CD4-positive, alpha-beta T cell treated with Interleukin-17A for 4 hours (primary cell): ENCODE results near the gene SLC18A3.

Experiments used
- DNase-seq: peaks from one replicate; pipeline ENCODE4 v3.0.0-alpha.2; 2020; ENCODE audit warnings: mixed read lengths

The SLC18A3 gene

DNA sequence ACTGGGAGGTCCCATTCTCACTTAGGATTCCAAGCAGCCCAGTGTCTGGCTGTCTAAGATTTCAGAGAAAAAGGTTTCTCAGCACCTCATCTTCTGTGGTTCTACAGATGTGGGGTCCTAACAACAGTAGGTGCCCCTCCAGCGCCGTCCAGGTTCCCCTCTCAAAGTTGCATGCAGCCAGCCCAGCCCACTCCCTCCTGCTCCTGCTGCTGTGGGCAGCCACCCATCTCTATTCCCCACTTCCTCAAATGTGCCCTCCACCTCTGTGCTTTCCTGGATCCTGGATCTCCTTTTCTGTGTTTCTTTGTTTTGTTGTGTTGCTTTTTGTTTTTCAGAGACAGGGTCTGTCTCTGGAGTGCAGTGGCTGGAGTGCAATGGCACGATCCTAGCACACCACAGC is 13.3 kb upstream of the SLC18A3 start:
- no peak for DNase-seq

- DNase-seq = no peak
These were observed 12.5 kb upstream of the SLC18A3 start for GRCh38 chr10:49597426-49598163.

DNA sequence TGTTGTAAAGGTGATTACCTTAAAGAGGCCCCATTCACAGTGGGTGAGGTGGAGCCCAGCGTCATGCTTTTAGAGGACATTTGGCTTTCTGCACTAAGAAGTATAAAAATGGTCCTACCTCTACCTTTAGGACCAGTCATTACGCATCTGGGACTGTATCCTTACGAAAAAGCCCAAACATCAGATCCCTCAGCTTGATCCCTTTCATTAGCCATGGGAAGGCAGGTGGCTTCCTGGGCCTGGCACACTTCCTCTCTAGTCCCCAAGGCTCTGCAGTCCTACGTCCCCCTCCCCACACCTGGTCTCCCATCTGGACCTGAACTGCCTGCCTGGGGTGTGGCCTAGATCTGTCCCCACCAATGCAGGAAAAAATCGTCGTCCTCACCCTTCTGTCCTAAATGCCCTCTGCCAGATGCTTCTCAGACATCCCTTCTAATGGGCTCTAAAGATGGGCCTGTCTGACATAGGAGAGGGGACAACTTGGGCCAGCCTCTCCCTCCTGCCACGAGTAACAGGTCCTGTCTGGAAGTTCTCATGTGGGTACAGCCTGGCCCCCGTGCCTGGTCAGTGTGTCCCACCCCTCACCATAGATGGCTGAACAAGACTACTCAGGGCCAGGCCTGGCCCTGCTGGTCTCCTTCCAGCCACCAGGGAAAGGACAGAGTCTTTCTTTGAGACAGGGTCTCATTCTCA is 11.8 kb upstream of the SLC18A3 start:
- no peak for DNase-seq

DNA sequence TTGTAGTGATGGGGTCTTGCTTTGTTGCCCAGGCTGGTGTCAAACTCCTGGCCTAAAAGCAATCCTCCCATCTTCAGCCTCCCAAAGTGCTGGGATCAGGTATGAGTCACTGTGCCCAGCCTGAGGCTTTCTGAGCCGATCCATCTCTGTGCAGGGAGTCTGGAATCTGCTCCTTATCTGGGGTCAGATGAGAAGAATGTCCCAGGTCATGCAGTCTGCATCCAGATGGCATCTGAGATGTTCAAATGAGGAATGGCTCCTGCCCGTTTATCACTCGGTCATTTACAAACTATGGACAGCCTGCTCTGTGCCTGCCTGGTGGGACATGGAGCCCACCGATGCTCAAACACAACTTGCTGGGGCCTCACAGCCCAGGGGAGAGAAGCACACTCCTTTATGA is 11.1 kb upstream of the SLC18A3 start:
- no peak for DNase-seq

DNA sequence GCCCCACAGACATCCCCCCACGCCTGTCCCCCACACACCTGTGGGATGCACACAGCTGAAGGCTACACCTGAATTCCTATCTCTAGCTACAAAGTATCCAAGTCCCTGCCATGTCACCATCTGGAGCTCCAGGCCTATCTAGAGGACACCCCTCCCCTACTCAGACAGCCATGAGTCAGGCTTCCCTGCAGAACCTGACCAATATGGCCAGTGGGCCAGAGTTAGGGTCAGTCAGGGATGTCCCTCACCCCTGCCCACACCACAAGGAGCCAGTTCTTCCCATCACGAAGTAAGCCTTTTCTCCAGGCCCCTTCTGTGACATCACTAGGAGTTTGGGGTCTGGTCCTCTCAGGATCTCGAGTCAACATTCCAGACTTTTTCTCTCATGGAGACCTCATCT is 10.6 kb upstream of the SLC18A3 start:
- DNase-seq = no peak

DNA sequence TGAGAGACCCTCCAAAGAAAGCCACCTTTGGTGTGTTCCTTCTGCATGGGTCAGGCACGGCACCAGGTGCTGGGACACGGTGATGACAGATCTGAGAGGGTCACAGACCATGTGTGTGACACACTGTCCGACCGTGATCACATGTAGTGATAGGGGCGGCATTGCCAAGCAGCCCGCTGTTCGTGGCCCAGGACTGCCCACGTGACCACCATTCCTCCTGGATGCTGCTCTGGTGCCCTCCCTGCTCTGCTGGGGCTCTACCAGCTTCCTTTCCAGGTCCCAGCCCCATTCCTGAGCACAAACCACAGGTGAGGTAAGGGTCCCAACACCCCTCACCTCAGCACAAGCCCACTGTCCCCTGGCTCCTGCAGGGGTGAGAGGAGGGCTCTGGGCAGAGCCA is 10.1 kb upstream of the SLC18A3 start:
- no peak for DNase-seq

DNA sequence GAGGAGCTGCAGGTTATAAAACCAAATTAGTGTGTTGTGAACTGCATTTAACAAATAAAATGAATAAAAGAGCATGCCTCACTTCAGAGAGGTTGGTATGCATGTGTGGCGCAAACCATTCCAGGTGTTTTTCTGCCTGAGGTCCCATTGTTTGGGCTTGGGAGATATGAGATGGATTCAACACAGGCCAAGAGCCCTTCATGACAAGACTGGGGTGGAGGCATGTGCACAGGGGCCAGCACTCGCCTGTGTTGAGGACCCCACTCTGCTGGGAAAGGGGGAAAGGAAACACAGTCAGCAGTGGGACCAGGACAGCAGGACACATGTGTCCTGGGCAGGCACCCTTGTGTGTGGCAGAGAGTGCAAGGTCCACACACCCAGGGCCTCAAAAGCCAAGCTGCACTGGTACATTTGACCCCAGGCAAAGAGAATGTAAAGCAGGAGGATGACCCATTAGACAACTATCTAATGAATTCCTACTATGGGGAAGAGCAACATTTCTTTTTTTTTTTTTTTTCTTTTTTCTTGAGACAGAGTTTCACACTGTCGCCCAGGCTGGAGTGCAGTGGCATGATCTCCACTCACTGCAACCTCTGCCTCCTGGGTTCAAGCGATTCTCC is 9.2 kb upstream of the SLC18A3 start:
- DNase-seq = no peak

DNA sequence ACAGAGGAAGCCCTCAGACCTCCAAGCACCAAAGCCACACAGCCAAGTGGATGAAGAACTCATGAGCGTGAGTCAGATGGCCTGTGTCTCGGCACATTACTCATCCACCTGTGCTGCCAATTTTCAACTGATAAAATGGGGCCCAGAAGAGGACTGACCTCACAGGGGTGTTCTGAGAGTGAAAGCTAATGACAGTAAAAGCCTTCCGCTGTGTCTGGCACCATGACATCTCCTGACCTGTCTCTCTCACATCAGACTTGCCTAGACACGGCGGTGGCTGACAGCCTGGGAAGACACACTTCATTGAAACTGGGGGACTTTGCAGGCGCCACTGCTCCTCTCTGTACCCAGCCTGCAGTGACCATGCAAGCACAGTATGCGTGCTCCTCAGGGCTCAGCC is 8.3 kb upstream of the SLC18A3 start:
- DNase-seq = no peak

GRCh38 chr10:49602380-49603023 is 7.6 kb upstream of the SLC18A3 start:
- no peak for DNase-seq

DNA sequence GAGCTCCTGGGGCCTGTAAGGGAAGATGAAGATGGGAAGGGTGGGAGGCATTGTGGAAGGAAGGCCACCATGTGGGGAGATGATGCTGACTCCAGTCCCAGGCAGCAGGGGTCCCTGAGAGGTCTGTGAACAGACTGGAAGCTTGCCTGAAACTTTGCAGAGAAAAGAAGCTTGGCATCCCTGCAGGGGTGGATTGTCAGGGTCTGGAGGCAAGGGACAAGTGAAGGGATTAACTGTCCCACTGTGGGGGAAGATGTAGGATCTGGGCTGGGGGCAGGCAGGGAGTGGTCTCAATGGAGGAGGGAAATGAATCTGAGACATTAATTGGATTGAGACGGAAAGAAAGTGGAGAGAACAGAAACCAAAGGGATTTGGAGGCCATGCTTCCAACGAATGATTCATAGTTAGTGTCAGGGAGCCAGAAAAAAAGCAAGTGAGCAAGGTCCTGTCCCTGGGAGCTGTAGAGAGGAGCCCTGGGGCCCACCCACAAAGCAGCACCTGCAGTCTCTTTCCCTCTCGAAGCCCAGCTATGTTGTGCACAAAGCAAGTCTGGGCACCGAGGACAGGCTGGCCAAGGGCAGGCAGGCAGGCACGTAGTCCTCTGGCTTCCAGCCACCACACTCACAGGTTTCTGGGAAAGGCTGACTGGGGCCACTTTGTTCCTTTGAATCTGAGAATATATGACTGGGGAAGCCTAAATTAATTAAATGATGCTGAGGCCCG is 4.7 kb upstream of the SLC18A3 start:
- no peak for DNase-seq

DNA sequence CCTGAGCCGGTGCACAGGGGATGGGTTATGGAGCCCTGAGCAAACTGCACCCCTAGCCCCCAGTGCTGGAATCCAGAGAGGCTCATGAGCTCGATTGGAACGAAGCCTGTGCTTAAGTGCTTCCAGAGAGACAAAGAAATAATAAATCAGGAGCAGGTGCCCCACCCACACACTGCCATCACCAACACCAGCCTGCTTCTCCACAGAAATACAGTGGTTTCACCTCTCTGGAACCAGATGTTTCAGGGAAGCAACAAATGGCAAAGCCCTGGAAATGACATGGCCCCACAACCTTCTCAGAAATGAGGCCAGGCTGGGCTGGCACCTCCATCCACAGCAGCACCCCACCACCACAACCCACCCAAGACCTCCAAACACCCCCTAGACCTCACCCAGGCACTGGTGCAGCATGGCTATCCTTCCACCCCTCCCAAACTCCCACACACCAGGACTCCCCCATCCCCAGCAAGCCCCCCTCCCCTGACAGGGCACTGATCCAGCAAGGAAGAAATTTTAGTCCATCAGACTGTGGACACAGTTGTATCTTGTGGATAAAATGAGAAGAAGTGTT is 4.1 kb upstream of the SLC18A3 start:
- DNase-seq = no peak

GRCh38 chr10:49606981-49607535 is 3.1 kb upstream of the SLC18A3 start:
- DNase-seq = peak; percentile 58

- DNase-seq = no peak
These were observed 1.7 kb upstream of the SLC18A3 start for GRCh38 chr10:49608166-49609005.

DNA sequence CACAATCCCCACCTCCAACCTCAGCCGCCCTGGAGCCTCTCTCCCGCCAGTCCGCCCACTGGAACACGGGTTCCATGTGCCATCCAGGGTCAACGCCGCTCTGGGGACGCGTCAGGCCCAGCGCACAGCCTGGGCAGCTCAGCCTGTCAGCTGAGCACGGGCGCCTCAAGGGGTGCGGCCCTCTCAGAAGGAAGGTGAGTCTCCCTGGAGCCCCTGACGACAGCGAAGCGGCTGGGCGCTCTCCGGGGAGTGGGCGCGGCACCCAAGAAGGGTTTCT is 1.2 kb upstream of the SLC18A3 start:
- DNase-seq = no peak

DNA sequence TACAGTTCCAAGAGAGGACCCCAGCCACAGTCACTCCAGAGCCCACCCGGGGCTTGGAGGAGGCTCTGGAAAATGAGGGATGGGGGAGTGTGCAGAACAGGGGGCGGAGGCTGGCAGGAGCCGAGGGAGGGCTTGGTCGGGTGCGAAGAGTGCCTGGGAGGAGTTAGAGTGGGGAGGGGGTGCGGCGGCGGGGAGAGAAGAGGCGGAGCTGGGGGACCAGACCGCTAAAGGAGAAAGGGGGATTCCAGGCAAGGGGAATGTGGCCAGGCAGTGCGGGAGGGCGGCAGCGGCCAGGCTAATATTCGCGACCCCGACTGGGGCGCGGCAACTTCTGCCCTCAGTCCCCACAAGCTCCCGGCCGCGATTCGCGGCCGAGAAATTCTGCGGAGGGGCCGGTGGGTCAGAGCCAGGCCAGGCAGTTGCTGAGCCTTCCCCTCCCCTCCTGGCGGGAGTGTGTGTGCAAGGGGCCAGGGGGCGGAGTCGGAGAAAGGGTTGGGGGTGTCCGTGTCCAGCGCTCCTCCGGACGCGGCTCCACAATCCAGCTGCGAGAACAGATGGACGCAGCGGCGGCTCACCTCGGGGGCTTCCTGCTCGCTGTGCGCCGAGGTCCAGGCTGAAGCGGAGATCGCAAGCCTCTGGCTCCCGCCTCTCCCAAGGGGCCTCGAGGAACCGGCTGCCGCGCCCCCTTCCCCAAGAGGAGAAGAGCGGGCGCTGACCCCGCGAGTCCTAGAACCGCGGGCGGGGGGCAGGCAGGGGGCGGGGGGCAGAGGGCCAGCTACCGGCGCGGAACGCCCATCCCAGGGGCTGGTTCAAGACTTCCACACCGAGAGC is 612 bp upstream of the SLC18A3 start:
- DNase-seq = no peak

DNA sequence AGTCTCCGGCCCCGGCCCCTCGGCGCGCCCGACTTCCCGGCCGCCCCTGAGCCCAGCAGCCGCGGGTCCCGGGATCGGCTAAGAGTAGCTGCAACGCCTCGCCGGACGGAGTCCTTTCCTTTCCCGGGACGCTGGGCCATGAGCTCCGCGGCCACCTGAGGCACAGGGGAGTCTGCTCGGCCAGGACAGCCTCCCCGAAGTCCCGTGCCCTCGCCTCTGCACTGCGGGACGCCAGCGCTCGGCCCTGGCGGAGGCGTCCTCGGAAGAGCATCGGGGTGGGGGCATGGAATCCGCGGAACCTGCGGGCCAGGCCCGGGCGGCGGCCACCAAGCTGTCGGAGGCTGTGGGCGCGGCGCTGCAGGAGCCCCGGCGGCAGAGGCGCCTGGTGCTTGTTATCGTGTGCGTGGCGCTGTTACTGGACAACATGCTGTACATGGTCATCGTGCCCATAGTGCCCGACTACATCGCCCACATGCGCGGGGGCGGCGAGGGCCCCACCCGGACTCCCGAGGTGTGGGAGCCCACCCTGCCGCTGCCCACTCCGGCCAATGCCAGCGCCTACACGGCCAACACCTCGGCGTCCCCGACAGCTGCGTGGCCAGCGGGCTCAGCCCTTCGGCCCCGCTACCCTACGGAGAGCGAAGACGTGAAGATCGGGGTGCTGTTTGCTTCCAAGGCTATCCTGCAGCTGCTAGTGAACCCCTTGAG is 502 bp downstream of the SLC18A3 start:
- DNase-seq = no peak

DNA sequence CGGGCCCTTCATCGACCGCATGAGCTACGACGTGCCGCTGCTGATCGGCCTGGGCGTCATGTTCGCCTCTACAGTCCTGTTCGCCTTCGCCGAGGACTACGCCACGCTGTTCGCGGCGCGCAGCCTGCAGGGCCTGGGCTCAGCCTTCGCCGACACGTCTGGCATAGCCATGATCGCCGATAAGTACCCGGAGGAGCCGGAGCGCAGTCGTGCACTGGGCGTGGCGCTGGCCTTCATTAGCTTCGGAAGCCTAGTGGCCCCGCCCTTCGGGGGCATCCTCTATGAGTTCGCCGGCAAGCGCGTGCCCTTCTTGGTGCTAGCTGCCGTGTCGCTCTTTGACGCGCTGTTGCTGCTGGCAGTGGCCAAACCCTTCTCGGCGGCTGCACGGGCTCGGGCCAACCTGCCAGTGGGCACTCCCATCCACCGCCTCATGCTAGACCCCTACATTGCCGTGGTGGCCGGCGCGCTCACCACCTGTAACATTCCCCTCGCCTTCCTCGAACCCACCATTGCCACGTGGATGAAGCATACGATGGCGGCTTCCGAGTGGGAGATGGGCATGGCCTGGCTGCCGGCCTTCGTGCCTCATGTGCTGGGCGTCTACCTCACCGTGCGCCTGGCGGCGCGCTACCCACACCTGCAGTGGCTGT is 1.2 kb downstream of the SLC18A3 start:
- DNase-seq = no peak

- DNase-seq = no peak
These were observed 1.9 kb downstream of the SLC18A3 start for GRCh38 chr10:49611816-49612512.
